ENCODE measurements around the gene UBTF. TPM values are rescaled to one million over a fixed set of nuclear protein-coding genes. Genes with fewer than 3 reads are reported as not detected.

UBTF gene
- total and polyA plus RNA-seq, 4 donors, result 31.9 to 75.5 (median 52.3) TPM

- H3K27me3 ChIP-seq (ENCODE audit: control insufficient read depth in 3 of 3, insufficient read depth in 3 of 3, low read length in 2 of 3), result no peaks in the 10 kb centered on the region
- H3K9ac ChIP-seq (ENCODE audit: insufficient read depth in 1 of 2, low read length in 2 of 2), result no peak overlapping the region
- peak in 1 of 3 donors; percentile 11 for DNase-seq
- H3K9me3 ChIP-seq (ENCODE audit: control insufficient read depth in 4 of 4, insufficient read depth in 3 of 4, low read length in 3 of 4), result peaks cover 0 to 2% (median 0%) of the 10 kb centered on the region in 4 donors
- no peak for TF ChIP-seq CTCF (IDR thresholded peaks at IDR 0.05; ENCODE audit: control extremely low read depth, extremely low read depth)
- no peak for ATAC-seq (ENCODE audit: insufficient read depth, low FRiP score)
- WGBS, 2 donors, result 88 to 91% methylated on average over 17 of the region's 17 CpGs
- peaks cover 0 to 12% (median 2%) of the 10 kb centered on the region in 5 donors for H3K4me1 ChIP-seq (ENCODE audit: control insufficient read depth in 5 of 5, insufficient read depth in 5 of 5, low read length in 5 of 5)
- H3K36me3 ChIP-seq (ENCODE audit: control insufficient read depth in 4 of 4, insufficient read depth in 4 of 4, low read length in 4 of 4), result peaks cover 12 to 51% (median 35%) of the 10 kb centered on the region in 4 donors
- no peak overlapping the region for H3K27ac ChIP-seq (ENCODE audit: low read depth in 1 of 2, low read length in 1 of 2)
- no peak overlapping the region for H3K4me3 ChIP-seq
Observed at GRCh38 chr17:44207319-44207718, 12.2 kb downstream of the UBTF start.

GRCh38 chr17:44206825-44207155 lies 12.7 kb downstream of the UBTF start:
- no peak for TF ChIP-seq CTCF (IDR thresholded peaks at IDR 0.05; ENCODE audit: control extremely low read depth, extremely low read depth)
- H3K9ac ChIP-seq (ENCODE audit: insufficient read depth in 1 of 2, low read length in 2 of 2), result no peak overlapping the region
- 90 to 94% methylated on average over 6 of the region's 6 CpGs for WGBS, 2 donors
- H3K4me1 ChIP-seq (ENCODE audit: control insufficient read depth in 5 of 5, insufficient read depth in 5 of 5, low read length in 5 of 5), result peaks cover 0 to 12% (median 2%) of the 10 kb centered on the region in 5 donors
- H3K27me3 ChIP-seq (ENCODE audit: control insufficient read depth in 3 of 3, insufficient read depth in 3 of 3, low read length in 2 of 3), result no peaks in the 10 kb centered on the region
- no peak overlapping the region for H3K4me3 ChIP-seq
- ATAC-seq (ENCODE audit: insufficient read depth, low FRiP score), result no peak
- H3K27ac ChIP-seq (ENCODE audit: low read depth in 1 of 2, low read length in 1 of 2), result no peak overlapping the region
- H3K36me3 ChIP-seq (ENCODE audit: control insufficient read depth in 4 of 4, insufficient read depth in 4 of 4, low read length in 4 of 4), result peaks cover 12 to 46% (median 34%) of the 10 kb centered on the region in 4 donors
- DNase-seq, result peak in 1 of 3 donors; percentile 10
- H3K9me3 ChIP-seq (ENCODE audit: control insufficient read depth in 4 of 4, insufficient read depth in 3 of 4, low read length in 3 of 4), result peaks cover 0 to 2% (median 0%) of the 10 kb centered on the region in 4 donors

- WGBS, 2 donors, result 59 to 61% methylated on average over 13 of the region's 13 CpGs
- TF ChIP-seq CTCF (IDR thresholded peaks at IDR 0.05; ENCODE audit: control extremely low read depth, extremely low read depth), result no peak
- Histone ChIP-seq H3K36me3 (ENCODE audit: control insufficient read depth in 4 of 4, insufficient read depth in 4 of 4, low read length in 4 of 4) (peaks cover 12 to 40% (median 29%) of the 10 kb centered on the region in 4 donors), H3K27ac (ENCODE audit: low read depth in 1 of 2, low read length in 1 of 2) (no peak overlapping the region), H3K27me3 (ENCODE audit: control insufficient read depth in 3 of 3, insufficient read depth in 3 of 3, low read length in 2 of 3) (no peaks in the 10 kb centered on the region), H3K4me3 (no peak overlapping the region), H3K4me1 (ENCODE audit: control insufficient read depth in 5 of 5, insufficient read depth in 5 of 5, low read length in 5 of 5) (peaks cover 0 to 12% (median 3%) of the 10 kb centered on the region in 5 donors), H3K9ac (ENCODE audit: insufficient read depth in 1 of 2, low read length in 2 of 2) (no peak overlapping the region), H3K9me3 (ENCODE audit: control insufficient read depth in 4 of 4, insufficient read depth in 3 of 4, low read length in 3 of 4) (peaks cover 0 to 2% (median 0%) of the 10 kb centered on the region in 4 donors)
- DNase-seq, result peak in 1 of 3 donors; percentile 9
- no peak for ATAC-seq (ENCODE audit: insufficient read depth, low FRiP score)
Observed at GRCh38 chr17:44205962-44206824, 13.3 kb downstream of the UBTF start.
